SK-N-SH treated with all-trans-retinoic acid at 6 μM for 48 hours (cell line): Measurements from ENCODE around the gene SPRR5.

Source experiments
- ARNTL ChIP-seq: fragments of 450-650 bp; formaldehyde crosslinking; IDR thresholded peaks from 2 replicates; pipeline ENCODE4 v1.5.0; 2020; ENCODE audit warnings: low read depth, mild to moderate bottlenecking, moderate library complexity, borderline replicate concordance
- PPARA ChIP-seq: fragments of 250-450 bp; sonication (Bioruptor Pico); IDR thresholded peaks from 2 replicates; pipeline ENCODE4 v1.5.0; 2020; ENCODE audit warnings: mild to moderate bottlenecking, borderline replicate concordance
- RARB ChIP-seq: fragments of 250-450 bp; sonication (Bioruptor Pico); IDR thresholded peaks from 2 replicates; pipeline ENCODE4 v1.8.0; 2021; ENCODE audit warnings: mild to moderate bottlenecking, moderate library complexity
- ZFP3 ChIP-seq: fragments of 250-450 bp; sonication (Bioruptor Pico); IDR thresholded peaks from 2 replicates; pipeline ENCODE4 v1.5.0; 2020; ENCODE audit warnings: mild to moderate bottlenecking, moderate library complexity
- TF ChIP-seq, protein P1 (sequence below): fragments of 250-450 bp; sonication (Bioruptor Pico); IDR thresholded peaks from 2 replicates; pipeline ENCODE4 v1.5.1; 2021; ENCODE audit warnings: mild to moderate bottlenecking, moderate library complexity

DNA sequence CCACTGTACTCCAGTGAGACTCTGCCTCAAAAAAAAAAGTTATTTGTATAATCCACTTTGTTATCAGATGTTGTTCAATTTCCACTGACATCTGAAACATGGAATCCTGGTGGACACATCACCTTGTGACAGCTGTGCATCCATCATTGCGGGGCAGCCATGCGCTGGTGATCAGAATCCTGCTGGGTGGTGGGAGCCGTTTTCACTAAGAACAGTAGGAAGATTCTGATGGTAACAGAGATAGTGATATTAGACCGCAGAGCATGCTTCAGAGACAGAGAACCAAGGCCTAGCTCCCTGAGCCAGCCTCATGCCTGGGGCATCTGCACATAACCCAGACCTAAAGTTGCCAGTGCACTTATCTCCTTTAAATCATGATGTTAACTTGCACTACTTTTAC lies 51.5 kb downstream of the SPRR5 start:
- TF ChIP-seq ZFP3 (CRISPR knock-in tag) (no peak), RARB (CRISPR knock-in tag) (no peak), PPARA (CRISPR knock-in tag) (no peak), ARNTL (CRISPR knock-in tag) (no peak)
- TF ChIP-seq, protein P1, sequence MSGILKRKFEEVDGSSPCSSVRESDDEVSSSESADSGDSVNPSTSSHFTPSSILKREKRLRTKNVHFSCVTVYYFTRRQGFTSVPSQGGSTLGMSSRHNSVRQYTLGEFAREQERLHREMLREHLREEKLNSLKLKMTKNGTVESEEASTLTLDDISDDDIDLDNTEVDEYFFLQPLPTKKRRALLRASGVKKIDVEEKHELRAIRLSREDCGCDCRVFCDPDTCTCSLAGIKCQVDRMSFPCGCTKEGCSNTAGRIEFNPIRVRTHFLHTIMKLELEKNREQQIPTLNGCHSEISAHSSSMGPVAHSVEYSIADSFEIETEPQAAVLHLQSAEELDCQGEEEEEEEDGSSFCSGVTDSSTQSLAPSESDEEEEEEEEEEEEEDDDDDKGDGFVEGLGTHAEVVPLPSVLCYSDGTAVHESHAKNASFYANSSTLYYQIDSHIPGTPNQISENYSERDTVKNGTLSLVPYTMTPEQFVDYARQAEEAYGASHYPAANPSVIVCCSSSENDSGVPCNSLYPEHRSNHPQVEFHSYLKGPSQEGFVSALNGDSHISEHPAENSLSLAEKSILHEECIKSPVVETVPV = no peak
